Jurkat, Clone E6-1 (cell line): ENCODE measurements around the gene IL1RN. TPM values are rescaled to one million over a fixed set of nuclear protein-coding genes. Genes with fewer than 3 reads are reported as not detected.
A peak's percentile ranks its signal among the peaks of the same experiment; 100 is the strongest.
"Not testable (repeated sequence)": the region's sequence is repeated elsewhere in the genome, so short reads cannot be mapped to it uniquely, and the experiment has no call there.

Experiments used
- DNase-seq: peaks from one replicate; pipeline ENCODE4 v3.0.0-alpha.2; 2011; ENCODE audit warnings: low read depth, low spot score
- H3K4me3 ChIP-seq: 2 replicates; pipeline ENCODE4 v1.5.1; 2011; ENCODE audit warnings: mild to moderate bottlenecking, low read length, control low read depth, moderate library complexity
- polyA plus RNA-seq: library from polyadenylated mRNA; unstranded; fragments of >200 nt; gene quantifications from one replicate; pipeline ENCODE4 v1.2.1, GENCODE V29; 2012; ENCODE audit warnings: missing spikeins; ENCODE audit not compliant: insufficient read length, insufficient read depth

IL1RN gene, protein sequence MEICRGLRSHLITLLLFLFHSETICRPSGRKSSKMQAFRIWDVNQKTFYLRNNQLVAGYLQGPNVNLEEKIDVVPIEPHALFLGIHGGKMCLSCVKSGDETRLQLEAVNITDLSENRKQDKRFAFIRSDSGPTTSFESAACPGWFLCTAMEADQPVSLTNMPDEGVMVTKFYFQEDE
- not detected for polyA plus RNA-seq

DNA sequence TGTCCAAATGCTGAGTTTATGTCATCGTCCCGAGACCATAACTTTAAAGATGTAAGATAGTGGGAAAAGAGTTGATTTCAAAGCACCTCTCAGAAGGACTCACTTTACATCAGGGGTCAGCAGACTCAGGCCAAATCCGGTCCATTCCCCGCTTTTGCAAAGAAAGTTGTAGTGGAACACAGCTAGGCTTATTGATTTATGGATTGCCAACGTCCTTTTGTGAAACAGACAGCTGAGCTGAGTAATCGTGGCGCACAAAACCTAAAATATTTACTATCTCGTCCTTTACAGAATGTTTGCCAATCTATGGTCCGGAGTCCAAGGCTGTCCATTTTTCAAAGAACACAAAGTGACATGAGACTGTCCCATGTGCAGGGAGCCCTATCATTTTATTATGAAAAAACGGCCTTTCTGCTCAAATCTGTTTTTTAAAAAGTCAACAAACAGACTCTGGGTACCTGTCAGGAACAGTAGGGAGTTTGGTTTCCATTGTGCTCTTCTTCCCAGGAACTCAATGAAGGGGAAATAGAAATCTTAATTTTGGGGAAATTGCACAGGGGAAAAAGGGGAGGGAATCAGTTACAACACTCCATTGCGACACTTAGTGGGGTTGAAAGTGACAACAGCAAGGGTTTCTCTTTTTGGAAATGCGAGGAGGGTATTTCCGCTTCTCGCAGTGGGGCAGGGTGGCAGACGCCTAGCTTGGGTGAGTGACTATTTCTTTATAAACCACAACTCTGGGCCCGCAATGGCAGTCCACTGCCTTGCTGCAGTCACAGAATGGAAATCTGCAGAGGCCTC is at the start of gene IL1RN:
IL1RN (plus strand) TSS at position 754 of the 801 bp plus-strand sequence; CDS start at position 781, 27 bp downstream.
- no peak within 1 kb of the TSS for H3K4me3 ChIP-seq
- no peak for DNase-seq

- DNase-seq, result no peak
- H3K4me3 ChIP-seq, result no peak overlapping the region
Observed at GRCh38 chr2:113077921-113078320, 49.5 kb upstream of the IL1RN start.

DNA sequence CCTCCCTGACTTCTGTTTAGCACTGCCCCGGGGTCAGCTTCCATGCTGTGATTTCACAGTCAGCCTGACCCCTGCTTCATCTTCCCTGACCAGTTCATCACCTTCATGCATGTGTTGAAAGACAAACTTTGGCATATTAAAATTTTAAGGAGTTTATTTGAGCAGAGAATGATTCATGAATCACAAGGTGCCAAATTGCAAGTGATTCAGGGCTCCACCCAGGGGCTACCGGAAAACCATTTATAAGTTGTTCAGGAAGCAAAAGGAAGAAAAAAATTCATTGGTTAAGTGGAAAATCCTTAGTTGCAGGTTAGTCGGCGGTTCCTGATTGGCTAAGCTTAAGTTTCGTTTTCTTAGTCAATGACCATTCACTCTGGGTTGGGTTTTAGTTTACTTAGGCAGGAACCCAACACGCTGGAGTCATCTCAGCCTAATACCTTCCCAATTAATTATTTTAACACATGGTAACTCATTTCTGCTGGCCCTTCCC is 49.0 kb upstream of the IL1RN start:
- no peak overlapping the region for H3K4me3 ChIP-seq
- no peak for DNase-seq

- H3K4me3 ChIP-seq, result no peak overlapping the region
- DNase-seq, result no peak
Observed at GRCh38 chr2:113079131-113079530, 48.3 kb upstream of the IL1RN start.

DNA sequence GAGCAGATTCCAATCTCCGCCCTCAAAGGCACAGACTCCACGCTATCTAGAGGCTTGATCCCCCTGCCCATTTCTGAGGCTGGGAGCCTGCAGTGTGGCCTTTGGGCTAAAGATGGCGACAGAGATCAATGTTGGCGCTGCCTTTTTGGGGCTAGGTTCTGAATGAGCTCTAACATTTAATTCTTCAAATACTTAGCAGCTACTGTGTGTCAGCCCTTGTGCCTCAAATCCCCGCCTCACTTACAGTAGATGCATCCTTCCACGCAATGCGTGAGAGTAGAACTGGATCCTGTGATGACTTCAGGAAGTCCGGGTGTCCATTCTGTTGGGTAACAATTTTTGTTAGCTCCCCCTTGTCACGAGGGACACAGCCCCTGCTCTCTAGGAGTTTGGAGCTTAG is 47.3 kb upstream of the IL1RN start:
- H3K4me3 ChIP-seq, result no peak overlapping the region
- no peak for DNase-seq

DNA sequence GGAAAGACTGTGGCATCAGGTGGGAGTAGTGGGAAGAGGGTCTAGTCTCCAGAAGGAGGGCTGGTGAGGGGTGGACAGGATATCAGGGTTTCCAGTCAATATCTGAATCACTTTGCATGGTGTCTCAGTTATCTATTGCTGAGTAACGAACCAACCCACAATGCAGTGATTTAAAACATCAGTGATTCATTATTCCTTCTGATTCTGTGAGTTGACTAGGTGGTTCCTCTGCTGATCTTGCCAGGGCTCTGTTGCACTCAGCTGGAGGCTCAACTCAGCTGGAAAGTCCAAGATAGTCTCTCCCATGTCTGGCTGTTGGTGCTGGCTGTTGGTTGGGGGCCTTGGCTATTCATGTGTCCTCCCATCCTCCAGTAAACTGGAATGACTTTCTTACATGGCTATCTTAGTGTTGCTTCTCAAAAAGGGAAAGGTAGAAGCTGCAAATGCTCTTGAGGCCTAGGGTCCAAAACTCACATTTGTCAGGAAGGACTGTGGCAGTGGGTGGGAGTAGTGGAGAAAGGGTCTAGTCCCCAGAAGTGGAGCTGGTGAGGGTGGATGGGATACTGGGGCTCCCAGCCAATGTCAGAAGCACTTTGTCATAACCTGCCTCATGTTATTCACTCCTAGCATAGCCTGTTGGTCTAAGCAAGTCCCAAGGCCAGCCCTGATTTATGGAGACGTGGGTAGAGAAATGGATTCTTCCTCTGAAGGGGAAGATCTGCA is 45.7 kb upstream of the IL1RN start:
- H3K4me3 ChIP-seq, result no peak overlapping the region
- no peak for DNase-seq

- H3K4me3 ChIP-seq, result no peak overlapping the region
- no peak for DNase-seq
Observed at GRCh38 chr2:113083296-113083695, 44.1 kb upstream of the IL1RN start.

GRCh38 chr2:113084249-113085000 is 43.0 kb upstream of the IL1RN start:
- DNase-seq, result peak; percentile 9

DNA sequence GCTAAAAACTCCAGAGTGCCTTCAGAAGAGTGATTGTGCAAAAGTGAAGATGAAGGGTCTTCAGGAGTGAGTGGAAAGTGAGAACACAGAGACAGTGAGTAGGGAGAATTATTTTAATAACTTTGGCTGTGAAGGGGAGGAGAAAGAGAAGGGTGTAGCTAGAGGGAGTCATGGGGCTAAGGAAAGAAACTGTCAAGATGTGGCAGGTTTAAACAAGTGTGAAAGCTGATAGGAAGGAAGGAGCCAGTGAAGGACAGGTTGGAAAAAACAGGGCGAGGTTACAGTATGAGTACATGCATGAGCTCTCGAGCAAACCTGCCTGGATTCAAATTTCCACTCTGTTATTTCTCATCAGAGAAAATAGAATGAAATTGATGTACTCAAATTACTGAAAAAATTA is 41.9 kb upstream of the IL1RN start:
- DNase-seq, result no peak
- no peak overlapping the region for H3K4me3 ChIP-seq

More at GRCh38 chr2:113084249-113085000, 43.0 kb upstream of the IL1RN start:
- H3K4me3 ChIP-seq, result no peak overlapping the region

DNA sequence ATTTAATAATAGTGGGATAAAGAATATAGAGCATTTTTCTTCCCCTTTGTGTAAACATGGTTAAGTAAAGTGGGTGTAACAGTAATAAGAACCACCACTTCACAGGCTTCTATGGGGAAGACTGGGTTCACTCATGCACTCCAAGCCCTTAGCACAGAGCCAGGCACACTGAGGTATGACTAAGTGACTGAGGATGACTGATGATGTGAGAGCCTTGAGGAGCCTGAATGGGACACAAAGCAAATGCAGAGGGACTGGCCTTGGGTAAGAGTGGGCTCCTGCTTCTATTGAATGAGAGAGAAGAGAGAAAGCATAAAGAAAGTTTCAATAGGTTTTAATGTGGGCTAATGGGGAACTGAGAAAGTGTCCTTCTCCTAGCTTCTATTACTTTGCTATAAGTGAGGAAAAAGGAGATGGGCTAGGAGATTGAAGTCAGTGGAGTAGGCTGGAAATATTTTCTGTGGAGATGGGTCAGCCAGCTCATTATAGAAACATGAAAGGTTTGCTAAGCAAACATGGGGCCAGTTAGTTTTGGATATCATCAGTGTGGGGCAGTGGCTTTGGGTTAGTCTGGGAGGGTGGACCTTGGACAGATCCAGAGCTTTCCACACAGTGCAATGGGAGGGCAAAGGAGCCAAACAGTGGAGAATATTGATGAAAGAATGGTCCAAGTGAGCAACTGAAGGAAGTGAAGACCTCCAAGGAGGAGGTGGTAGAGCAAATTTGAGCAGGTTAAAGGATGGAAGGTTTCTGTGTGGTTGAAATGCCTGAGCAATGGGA is 39.0 kb upstream of the IL1RN start:
- no peak for DNase-seq
- H3K4me3 ChIP-seq, result no peak overlapping the region

DNA sequence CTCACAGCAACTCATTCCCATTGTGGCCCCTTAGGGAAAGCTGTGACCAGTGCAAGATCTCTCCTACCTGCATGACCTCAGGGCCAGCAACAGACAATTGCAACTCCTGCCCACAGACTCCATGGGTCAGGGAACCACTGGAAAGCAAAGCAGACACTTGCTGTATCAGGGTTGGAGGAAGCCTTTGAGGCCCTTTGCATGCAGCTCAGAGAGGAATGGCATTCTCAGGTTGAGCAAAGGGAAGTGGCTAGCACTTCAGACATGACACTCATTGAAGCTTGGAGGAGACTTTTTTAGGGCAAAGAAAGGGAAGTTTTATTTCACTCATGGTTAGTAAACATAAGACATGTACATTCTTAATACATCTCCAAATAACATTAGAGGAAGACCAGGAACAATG is 37.5 kb upstream of the IL1RN start:
- H3K4me3 ChIP-seq, result no peak overlapping the region
- no peak for DNase-seq

- no peak for DNase-seq
- no peak overlapping the region for H3K4me3 ChIP-seq
Observed at GRCh38 chr2:113091231-113091896, 36.0 kb upstream of the IL1RN start.

GRCh38 chr2:113092864-113093612 is 34.4 kb upstream of the IL1RN start:
- no peak for DNase-seq
- H3K4me3 ChIP-seq, result no peak overlapping the region

DNA sequence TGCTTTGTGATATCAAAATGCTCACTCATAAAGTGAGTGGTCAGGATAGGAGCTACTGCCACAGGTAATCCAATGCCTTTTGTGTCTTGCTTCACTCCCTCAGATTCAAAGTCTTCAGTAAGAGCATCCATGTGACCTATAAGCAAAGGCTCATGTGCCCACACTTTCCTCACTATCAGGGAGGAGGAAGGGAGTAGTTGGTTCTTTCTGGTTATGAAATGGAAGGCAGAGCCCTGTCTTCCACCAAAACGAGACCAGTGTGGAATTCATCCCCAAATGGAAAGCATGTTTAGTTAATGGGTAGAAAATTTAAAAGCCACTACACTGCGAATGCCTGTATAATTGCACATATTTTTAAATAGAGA is 33.8 kb upstream of the IL1RN start:
- no peak for DNase-seq
- no peak overlapping the region for H3K4me3 ChIP-seq

DNA sequence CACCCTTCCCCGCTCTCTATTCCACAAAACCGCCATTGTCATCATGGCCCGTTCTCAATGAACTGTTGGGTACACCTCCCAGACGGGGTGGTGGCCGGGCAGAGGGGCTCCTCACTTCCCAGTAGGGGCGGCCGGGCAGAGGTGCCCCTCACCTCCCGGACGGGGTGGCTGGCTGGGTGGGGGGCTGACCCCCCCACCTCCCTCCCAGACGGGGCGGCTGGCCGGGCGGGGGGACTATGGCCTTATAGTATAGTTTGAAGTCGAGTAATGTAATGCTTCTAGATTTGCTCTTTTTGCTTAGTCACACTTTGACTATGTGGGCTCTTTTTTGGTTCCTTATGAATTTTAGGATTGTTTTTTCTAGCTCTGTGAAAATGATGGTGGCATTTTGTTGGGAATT is 31.1 kb upstream of the IL1RN start:
- H3K4me3 ChIP-seq, DNase-seq: not testable (repeated sequence)

DNA sequence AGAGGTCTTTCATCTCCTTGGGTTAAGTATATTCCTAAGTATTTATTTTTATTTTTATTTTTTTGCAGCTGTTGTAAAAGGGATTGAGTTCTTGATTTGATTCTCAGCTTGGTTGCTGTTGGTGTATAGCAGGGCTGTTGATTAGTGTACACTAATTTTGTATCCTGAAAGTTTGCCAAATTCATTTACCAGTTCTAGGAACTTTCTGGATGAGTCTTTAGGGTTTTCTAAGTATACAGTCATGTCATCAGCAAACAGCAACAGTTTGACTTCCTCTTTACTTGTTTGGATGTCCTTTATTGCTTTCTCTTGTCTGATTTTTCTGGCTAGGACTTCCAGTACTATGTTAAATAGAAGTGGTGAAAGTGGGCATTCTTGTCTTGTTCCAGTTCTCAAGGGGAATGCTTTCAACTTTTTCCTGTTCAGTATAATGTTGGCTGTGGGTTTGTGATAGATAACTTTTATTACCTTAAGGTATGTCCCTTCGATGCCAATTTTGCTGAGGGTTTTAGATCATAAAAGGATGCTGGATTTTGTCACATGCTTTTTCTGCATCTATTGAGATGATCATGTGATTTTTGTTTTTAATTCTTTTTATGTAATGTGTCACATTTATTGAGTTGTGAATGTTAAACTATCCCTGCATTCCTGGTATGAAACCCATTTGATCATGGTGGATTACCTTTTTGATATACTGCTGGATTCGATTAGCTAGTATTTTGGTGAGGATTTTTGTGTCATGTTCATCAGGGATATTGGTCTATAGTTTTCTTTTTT is 30.4 kb upstream of the IL1RN start:
- not testable (repeated sequence) for H3K4me3 ChIP-seq, DNase-seq

DNA sequence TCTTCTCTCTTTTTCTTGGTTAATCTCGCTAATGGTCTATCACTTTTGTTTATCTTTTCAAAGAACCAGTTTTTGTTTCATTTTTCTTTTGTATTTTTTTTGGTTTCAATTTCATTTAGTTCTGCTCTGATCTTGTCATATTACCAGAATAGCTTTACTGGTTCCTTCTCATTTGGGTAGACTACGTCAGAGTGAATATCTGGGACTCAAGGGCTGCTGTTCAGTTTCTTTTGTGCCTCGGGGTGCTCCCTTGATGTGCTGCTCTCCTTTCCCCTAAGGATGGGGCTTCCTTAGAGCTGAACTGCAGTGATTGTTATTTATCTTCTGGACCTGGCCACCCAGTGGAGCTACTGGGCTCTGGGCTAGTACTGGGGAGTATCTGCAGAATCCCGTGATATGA is 29.4 kb upstream of the IL1RN start:
- H3K4me3 ChIP-seq, result no peak overlapping the region
- DNase-seq, result no peak
